SIG-M5 treated with dmso at 0.1 percent for 504 hours (cell line): ENCODE measurements around the gene EIF4G3.
"Not testable (repeated sequence)": the region's sequence is repeated elsewhere in the genome, so short reads cannot be mapped to it uniquely, and the experiment has no call there.

Experiments used
- DNase-seq: peaks from one replicate; lab custom pipeline; 2025; ENCODE audit not compliant: unreplicated experiment; lab: John Stamatoyannopoulos, UW

The EIF4G3 gene

GRCh38 chr1:21034725-21035628 is 141.7 kb downstream of the EIF4G3 start:
- DNase-seq: no peak

- no peak for DNase-seq
Measured at GRCh38 chr1:21032741-21033140, 144.0 kb downstream of the EIF4G3 start.

- DNase-seq: no peak
Measured at GRCh38 chr1:21030181-21030580, 146.5 kb downstream of the EIF4G3 start.

GRCh38 chr1:21028520-21029145 is 148.1 kb downstream of the EIF4G3 start:
- DNase-seq: no peak

GRCh38 chr1:21027805-21028204 is 148.9 kb downstream of the EIF4G3 start:
- no peak for DNase-seq

- DNase-seq: no peak
Measured at GRCh38 chr1:21024918-21025317, 151.8 kb downstream of the EIF4G3 start.

- not testable (repeated sequence) for DNase-seq
Measured at GRCh38 chr1:21024136-21024896, 152.4 kb downstream of the EIF4G3 start.

- DNase-seq: peak; percentile 84
Measured at GRCh38 chr1:21022279-21023040, 154.2 kb downstream of the EIF4G3 start.

- DNase-seq: no peak
Measured at GRCh38 chr1:21021311-21021710, 155.4 kb downstream of the EIF4G3 start.

GRCh38 chr1:21020151-21020550 is 156.5 kb downstream of the EIF4G3 start:
- no peak for DNase-seq

- DNase-seq: no peak
Measured at GRCh38 chr1:21018673-21019072, 158.0 kb downstream of the EIF4G3 start.

GRCh38 chr1:21013510-21013909 is 163.2 kb downstream of the EIF4G3 start:
- no peak for DNase-seq

GRCh38 chr1:21012937-21013336 is 163.8 kb downstream of the EIF4G3 start:
- no peak for DNase-seq

- no peak for DNase-seq
Measured at GRCh38 chr1:21007876-21008275, 168.8 kb downstream of the EIF4G3 start.

GRCh38 chr1:21005466-21006239 is 171.0 kb downstream of the EIF4G3 start:
- no peak for DNase-seq

GRCh38 chr1:21003281-21004045 is 173.2 kb downstream of the EIF4G3 start:
- no peak for DNase-seq

GRCh38 chr1:21001042-21001441 is 175.7 kb downstream of the EIF4G3 start:
- no peak for DNase-seq

GRCh38 chr1:21000245-21000594 is 176.5 kb downstream of the EIF4G3 start:
- no peak for DNase-seq

- no peak for DNase-seq
Measured at GRCh38 chr1:20999525-21000244, 177.0 kb downstream of the EIF4G3 start.
